ENCODE results near the gene S100A7A. TPM values are rescaled to one million over a fixed set of nuclear protein-coding genes. Genes with fewer than 3 reads are reported as not detected.

S100A7A gene
- total RNA-seq, 1 donor from 2014 or later = not detected

DNA sequence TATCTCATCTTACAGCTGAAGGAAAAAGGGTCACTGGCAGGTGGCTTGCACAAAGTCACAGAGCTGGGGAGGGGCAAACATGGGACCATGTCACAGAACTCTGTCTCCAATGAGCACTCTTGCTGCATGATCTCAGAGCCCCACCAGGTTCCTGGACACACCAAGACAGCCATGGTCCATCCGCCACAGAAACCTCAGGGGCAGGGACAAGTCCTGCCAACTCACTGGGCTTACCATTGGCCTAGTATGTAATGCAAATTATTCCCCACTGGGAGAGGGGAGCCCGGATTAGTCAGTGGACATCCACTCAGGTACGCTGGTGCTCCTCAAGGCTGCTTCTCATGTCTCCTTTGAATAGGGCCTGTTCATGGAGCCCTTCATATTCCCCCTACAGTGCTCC lies 14.2 kb downstream of the S100A7A start:
- peaks cover 19% of the 10 kb centered on the region for H3K4me1 Mint-ChIP-seq (ENCODE audit: unreplicated experiment)
- no peak for DNase-seq (ENCODE audit: low spot score)
- no peak overlapping the region for H3K4me3 Mint-ChIP-seq (ENCODE audit: unreplicated experiment)
- no peak overlapping the region for H3K27ac Mint-ChIP-seq (ENCODE audit: unreplicated experiment)
- TF ChIP-seq CTCF (IDR thresholded peaks at IDR 0.05; ENCODE audit: unreplicated experiment) = no peak
- H3K36me3 Mint-ChIP-seq (ENCODE audit: low read depth, unreplicated experiment) = no peaks in the 10 kb centered on the region
- H3K27me3 Mint-ChIP-seq (ENCODE audit: unreplicated experiment) = peaks cover 5% of the 10 kb centered on the region
- no peaks in the 10 kb centered on the region for H3K9me3 Mint-ChIP-seq (ENCODE audit: unreplicated experiment)

DNA sequence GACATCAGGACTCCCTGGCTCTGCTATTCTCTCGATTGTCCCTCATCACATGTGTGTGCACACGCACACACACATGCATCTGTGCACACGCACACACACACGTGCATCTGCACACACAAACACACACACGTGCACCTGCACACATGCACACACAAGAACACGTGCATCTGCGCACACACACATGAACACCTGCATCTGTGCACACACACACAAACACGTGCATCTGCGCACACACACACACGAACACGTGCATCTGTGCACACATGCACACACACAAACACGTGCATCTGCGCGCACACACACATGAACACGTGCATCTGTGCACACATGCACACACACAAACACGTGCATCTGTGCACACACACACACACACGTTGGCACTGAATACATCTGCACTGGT lies 14.7 kb downstream of the S100A7A start:
- Mint-ChIP-seq H3K27ac (ENCODE audit: unreplicated experiment) (no peak overlapping the region), H3K27me3 (ENCODE audit: unreplicated experiment) (peaks cover 5% of the 10 kb centered on the region)
- DNase-seq (ENCODE audit: low spot score) = no peak

DNA sequence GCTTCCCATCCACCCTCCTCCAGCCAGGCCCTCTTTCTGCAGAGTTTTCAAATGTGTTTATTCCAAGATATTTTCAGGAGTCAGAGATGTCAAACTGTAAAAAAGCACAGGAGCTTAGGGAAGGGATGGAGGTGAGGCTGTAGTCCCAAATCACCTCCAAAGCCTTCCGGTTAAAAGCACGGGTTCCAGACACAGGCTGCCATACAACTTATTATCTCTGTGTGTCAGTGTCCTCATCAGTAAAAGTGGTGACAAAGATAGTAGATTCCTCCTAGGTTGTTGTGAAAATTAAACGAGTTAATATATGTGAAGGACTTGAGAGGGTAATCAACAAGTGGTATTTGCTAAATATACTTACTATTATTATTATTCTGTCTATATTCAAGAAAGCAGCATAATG lies 15.1 kb downstream of the S100A7A start:
- no peaks in the 10 kb centered on the region for H3K36me3 Mint-ChIP-seq (ENCODE audit: low read depth, unreplicated experiment)
- no peak overlapping the region for H3K4me3 Mint-ChIP-seq (ENCODE audit: unreplicated experiment)
- peaks cover 5% of the 10 kb centered on the region for H3K27me3 Mint-ChIP-seq (ENCODE audit: unreplicated experiment)
- H3K9me3 Mint-ChIP-seq (ENCODE audit: unreplicated experiment) = no peaks in the 10 kb centered on the region
- no peak for TF ChIP-seq CTCF (IDR thresholded peaks at IDR 0.05; ENCODE audit: unreplicated experiment)
- no peak overlapping the region for H3K27ac Mint-ChIP-seq (ENCODE audit: unreplicated experiment)
- H3K4me1 Mint-ChIP-seq (ENCODE audit: unreplicated experiment) = peaks cover 19% of the 10 kb centered on the region
- DNase-seq (ENCODE audit: low spot score) = no peak

More for the DNA sequence above, 14.7 kb downstream of the S100A7A start:
- no peaks in the 10 kb centered on the region for H3K9me3 Mint-ChIP-seq (ENCODE audit: unreplicated experiment)
- no peaks in the 10 kb centered on the region for H3K36me3 Mint-ChIP-seq (ENCODE audit: low read depth, unreplicated experiment)
- no peak overlapping the region for H3K4me3 Mint-ChIP-seq (ENCODE audit: unreplicated experiment)
- TF ChIP-seq CTCF (IDR thresholded peaks at IDR 0.05; ENCODE audit: unreplicated experiment) = no peak
- H3K4me1 Mint-ChIP-seq (ENCODE audit: unreplicated experiment) = peaks cover 19% of the 10 kb centered on the region

GRCh38 chr1:153431928-153432327 lies 15.6 kb downstream of the S100A7A start:
- Mint-ChIP-seq H3K4me1 (ENCODE audit: unreplicated experiment) (peaks cover 18% of the 10 kb centered on the region), H3K9me3 (ENCODE audit: unreplicated experiment) (no peaks in the 10 kb centered on the region), H3K36me3 (ENCODE audit: low read depth, unreplicated experiment) (no peaks in the 10 kb centered on the region), H3K27ac (ENCODE audit: unreplicated experiment) (no peak overlapping the region), H3K4me3 (ENCODE audit: unreplicated experiment) (no peak overlapping the region), H3K27me3 (ENCODE audit: unreplicated experiment) (peaks cover 5% of the 10 kb centered on the region)
- DNase-seq (ENCODE audit: low spot score) = no peak
- no peak for TF ChIP-seq CTCF (IDR thresholded peaks at IDR 0.05; ENCODE audit: unreplicated experiment)

GRCh38 chr1:153432874-153433681 lies 16.8 kb downstream of the S100A7A start:
- H3K9me3 Mint-ChIP-seq (ENCODE audit: unreplicated experiment) = no peaks in the 10 kb centered on the region
- H3K27ac Mint-ChIP-seq (ENCODE audit: unreplicated experiment) = no peak overlapping the region
- peaks cover 5% of the 10 kb centered on the region for H3K27me3 Mint-ChIP-seq (ENCODE audit: unreplicated experiment)
- TF ChIP-seq CTCF (IDR thresholded peaks at IDR 0.05; ENCODE audit: unreplicated experiment) = no peak
- peaks cover 7% of the 10 kb centered on the region for H3K4me1 Mint-ChIP-seq (ENCODE audit: unreplicated experiment)
- no peak for DNase-seq (ENCODE audit: low spot score)
- no peak overlapping the region for H3K4me3 Mint-ChIP-seq (ENCODE audit: unreplicated experiment)
- H3K36me3 Mint-ChIP-seq (ENCODE audit: low read depth, unreplicated experiment) = no peaks in the 10 kb centered on the region

Measured in endothelial cell (in vitro differentiated cells).